HG03135 (cell line): ENCODE data around the gene PSMD14.
"Not testable (repeated sequence)": the region's sequence is repeated elsewhere in the genome, so short reads cannot be mapped to it uniquely, and the experiment has no call there.

ENCODE experiments used
- ATAC-seq: cut with Tn5 transposase; IDR thresholded peaks from one replicate; pipeline ENCODE4 v1.9.1; 2021; ENCODE audit warnings: mild to moderate bottlenecking, moderate library complexity; ENCODE audit not compliant: unreplicated experiment

Gene PSMD14

DNA sequence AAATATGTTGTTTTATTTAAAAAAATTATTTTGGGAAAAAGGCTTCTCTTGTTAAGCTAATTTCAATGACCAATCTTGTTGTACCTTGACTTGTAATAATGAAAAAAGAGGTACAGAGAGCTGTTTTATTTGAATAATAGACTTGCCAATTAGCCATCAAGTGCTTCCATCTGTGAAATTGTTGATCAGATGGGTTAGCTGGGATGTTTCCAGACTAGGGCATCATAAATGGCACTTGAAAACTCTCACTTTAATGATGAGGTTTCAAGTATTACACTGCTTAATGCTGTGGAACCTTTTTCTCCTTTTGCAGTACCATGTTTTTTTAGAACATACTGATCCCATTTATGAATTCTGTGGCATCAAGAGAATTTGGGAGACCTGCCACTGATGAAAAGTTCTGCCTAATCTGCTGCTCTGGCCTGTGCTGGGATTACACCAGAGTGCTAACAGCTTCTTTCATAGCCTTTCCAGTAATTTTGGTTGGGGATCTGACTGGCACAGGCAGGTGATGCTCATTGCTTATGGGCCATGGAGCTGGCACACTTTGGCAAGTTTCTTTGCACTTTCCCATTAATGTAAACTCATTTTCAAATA lies 24.2 kb downstream of the PSMD14 start:
- no peak for ATAC-seq

DNA sequence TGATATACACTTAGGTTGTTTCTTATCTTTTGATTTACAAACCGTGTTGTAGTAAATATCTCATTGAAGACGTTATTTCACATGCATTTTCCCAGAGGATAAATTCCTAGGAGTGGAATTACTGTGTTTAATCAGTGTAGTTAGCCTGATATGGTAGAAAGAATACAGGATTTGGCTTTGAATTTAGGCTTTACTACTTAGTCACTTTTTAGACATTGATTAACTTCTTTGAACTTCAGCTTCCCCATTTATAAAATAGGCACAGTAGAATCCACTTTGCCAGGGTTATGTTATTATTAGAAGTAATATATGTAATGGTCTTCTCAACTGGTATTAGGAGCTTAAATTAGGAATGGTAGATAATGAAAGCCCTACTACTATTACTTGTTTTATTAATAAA lies 27.4 kb downstream of the PSMD14 start:
- no peak for ATAC-seq

DNA sequence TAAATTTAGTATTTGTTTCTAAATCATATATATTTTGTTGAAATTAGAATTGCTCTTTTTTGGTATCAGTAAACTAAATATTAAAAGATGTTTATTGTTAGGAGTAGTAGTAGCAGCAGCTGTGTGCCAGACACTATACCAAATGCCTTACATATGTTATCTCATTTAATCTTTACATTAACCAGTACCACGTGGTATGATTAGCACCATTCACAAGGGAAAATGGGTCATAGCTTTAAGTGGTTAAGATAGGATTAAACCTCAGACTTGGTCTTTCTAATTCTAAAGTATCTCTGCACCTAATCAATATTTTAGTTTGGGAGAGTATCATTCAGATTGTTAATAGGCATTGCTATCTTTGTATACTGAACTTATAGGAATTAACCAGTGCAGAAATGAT lies 29.0 kb downstream of the PSMD14 start:
- no peak for ATAC-seq

DNA sequence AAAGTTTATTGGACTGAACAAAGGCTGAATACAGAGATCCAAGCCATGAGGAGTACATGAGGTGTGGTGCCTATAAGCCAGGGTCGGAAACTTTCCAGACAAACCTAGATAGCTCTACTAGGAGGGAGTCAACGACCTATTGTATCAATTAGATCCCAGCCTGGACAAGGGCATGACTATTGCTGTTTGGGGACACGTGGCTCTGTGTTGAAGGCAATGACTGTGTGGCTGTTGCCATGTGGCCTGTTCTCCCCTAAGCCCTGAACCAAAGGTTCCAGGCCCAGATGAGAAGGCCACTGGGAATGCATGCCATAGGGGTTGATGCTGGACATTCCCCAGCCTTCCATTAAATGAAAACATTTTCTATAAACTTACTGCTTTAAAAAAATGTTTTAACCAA lies 31.3 kb downstream of the PSMD14 start:
- ATAC-seq = not testable (repeated sequence)

DNA sequence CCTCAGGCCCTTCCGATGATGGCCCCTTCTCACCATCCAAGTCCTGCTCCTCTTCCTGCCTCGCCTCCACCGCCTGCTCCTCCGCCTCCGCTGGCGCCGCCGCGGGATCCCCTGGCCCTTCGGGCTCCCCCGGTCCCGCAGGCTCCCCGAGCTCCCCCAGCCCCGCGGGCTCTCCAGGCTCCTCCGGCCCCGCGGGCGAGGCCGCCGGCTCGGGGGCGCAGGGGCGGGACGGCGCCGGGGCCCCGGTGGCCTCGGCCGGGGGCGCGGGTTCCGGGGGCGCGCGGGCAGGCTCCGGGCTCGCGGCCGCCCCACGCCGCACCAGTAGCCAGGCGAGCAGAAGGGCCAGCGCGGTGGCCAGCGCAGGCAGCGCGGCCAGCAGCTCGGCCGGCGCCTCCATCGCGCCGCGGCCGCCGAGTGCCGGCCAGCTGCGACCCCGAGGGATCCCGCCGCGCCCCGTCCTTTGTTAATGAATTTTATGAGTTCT lies 32.7 kb downstream of the PSMD14 start:
- ATAC-seq = not testable (repeated sequence)

DNA sequence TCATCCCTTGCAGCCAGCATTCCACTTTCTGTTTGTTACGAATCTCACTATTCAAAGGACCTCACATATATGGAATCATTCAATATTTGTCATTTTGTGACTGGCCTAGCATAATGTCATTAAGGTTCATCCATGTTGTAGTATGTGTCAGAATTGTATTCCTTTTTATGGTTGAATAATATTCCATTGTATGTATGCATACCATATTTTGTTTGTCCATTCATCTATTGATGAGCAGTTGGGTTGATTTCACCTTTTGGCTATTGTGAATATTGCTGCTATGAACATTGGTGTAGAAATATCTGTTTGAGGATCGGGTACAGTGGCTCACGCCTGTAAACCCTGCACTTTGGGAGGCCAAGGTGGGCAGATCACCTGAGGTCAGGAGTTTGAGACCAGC lies 35.0 kb downstream of the PSMD14 start:
- ATAC-seq = no peak

DNA sequence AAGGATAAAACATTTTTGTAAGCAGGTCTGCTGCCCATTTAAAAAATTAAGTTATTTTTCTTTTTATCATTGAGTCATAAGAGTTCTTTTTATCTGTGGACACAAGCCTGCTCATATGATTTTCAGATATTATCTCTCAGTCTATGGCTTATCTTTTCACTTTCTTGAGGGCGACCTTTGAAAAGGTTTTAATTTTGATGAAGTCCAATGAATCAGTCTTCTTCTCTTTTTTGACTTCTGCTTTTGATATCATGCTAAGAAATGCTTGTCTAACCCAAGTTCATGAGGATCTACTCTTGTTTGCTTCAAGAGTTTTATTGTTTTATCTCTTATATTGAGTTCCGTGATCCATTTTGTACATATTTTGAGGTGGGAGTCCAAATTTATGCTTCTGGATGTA lies 36.5 kb downstream of the PSMD14 start:
- no peak for ATAC-seq

DNA sequence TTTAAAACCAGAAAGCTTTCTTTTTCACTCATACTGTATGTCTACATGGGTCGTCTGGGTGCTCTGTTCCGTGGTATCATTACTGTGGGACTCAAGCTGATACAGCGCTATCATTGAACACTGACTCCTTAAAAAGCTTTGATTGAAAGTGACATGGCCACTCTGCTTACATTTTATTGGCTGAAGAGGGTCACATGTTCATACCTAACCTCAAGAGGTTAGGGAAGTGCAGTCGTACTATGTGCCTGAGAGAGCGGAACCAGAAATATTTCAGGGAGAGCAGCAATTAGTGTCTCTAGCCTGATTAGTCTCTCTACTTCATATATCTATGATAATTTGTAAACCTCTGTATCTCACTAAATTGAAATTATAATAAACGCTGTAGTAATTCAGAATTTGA lies 43.5 kb downstream of the PSMD14 start:
- no peak for ATAC-seq

DNA sequence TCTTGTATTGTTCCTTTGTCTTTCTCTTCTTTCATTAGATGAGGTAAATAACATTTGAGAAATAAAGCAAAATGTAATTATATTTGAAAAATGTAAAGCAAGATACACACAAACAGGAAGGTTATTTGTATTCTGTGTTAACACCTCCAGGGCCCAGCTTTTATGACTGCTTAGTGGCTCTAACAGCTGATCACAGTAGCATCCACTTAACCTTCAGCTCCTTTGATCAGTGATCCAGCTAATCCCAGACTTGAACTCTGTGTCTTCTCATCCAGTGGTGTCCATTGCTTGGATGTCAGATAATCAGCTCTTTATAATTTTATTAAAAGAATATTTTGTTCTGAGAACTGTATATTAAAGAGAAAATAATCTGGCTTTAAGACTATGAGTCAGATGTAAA lies 44.5 kb downstream of the PSMD14 start:
- no peak for ATAC-seq

DNA sequence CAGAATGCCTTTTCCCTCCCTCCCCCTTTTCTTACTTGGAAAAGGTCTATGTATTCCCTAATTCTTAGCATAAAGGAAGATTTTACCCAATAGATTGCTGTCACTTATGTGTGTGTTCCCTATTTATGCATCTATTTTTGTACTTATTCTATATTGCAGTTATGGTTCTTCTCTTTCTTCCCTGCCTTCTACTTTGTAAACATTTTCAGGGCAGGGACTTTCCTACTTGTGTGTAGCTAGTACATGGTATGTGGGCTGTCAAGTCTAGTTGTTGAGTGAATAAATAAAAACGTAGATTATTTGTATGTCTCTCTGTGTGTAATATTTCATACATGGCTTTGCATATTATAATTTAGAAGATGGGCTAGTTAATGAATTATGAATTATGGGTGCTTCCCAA lies 45.3 kb downstream of the PSMD14 start:
- ATAC-seq = no peak

DNA sequence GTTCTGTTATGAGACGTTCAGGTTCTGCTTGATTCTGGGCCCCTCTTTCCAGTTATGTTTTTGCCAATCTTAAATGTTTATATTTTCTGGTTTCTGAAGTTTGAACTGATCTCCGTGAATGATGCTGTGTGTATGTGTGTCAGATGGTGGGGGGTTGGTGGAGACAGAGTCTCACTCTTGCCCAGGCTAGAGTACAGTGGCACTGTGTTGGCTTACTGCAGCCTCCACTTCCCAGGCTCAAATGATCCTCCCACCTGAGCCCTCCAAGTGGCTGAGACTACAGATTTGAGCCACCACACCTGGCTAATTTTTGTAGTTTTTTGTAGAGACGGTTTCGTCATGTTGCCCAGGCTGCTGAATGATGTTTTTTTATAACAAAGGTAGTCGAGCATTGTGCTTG lies 45.9 kb downstream of the PSMD14 start:
- no peak for ATAC-seq

DNA sequence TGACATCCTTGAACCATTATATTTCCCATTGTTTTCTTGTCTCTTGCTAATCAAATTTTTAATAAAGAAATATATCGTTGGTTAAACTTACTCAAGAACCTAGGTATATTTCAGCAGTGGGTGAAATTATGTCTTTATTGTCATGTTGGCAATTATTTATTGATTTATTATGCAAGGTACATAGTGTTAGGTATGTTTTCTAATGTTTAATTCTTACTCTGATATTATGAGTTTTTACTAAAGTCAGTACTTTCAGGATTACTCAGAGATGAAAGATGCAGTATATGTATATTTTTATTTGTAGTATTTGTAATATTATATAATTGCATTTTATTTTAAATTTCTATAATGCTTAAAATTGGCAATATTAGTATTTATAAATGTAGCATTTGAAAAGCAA lies 46.9 kb downstream of the PSMD14 start:
- ATAC-seq = no peak

DNA sequence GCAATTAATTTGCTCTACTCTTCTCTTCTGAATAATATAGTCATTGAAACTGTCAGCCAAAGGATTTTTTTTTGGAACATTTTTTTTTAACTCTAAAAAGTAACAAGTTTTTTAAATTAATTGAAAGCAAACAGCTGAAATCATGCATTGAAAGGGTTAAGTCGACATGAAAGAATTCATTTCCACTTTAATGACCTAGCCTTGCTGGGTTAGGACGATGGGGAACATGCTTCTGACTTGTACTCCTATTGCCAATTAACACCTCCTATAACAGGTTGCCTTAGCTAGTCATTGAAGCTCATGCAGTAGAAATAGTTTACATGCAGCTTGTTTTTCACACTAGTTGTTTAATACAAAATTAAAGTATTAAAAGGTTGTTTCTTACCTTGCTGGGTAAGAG lies 47.8 kb downstream of the PSMD14 start:
- no peak for ATAC-seq

DNA sequence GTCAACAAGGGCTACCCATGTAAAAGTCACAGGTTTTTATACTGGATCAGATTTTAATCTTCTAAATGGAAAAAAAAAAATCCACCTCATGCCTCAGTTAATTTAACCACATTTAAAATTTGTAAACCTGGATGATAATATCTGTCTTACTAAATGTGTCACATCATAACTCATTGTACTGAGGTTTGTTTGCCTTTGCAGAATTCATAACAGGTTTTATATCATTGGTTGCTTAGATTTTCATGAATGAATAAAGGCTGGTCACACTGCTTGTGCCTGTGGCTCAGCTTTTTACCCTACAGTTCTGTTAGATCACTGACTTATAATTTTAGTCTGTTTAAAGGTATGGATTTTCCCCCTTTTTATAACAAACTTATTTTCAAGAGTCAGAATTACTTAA lies 48.9 kb downstream of the PSMD14 start:
- no peak for ATAC-seq

DNA sequence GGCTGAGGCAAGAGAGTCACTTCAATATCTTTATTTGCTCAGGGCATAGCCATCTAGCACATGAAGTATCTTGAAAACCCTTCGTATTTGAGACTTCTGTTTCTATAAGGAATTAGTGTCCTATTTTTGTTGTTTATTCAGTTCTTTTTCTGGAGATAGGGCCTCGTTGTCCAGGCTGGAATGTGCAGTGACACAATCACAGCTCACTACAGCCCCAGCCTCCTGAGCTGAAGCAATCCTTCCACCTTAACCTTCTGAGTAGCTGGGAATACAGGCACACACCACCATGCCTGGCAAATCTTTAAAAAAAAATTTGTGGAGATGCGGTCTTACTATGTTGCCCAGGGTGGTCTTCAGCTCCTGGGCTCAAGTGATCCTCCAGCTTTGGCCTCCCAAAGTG lies 50.6 kb downstream of the PSMD14 start:
- ATAC-seq = no peak

DNA sequence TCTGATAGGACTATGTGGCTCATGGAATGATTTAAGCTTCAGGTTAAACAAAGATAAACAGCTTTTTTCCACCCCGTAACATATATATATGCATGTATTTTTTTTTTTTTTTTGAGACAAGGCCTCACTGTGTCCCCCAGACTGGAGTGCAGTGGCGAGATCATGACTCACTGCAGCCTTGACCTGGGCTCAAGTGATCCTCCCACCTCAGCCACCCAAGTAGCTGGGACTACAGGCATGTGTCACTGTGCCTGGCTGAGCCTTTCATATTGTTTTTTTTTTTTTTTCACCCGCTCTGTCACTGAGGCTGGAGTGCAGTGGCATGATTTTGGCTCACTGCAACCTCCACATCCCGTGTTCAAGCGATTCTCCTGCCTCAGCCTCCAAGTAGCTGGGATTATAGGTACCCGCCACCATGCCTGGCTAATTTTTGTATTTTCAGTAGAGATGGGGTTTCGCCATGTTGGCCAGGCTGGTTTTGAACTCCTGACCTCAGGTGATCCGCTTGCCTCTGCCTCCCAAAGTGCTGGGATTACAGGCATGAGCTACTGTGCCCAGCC lies 52.0 kb downstream of the PSMD14 start:
- ATAC-seq = not testable (repeated sequence)

DNA sequence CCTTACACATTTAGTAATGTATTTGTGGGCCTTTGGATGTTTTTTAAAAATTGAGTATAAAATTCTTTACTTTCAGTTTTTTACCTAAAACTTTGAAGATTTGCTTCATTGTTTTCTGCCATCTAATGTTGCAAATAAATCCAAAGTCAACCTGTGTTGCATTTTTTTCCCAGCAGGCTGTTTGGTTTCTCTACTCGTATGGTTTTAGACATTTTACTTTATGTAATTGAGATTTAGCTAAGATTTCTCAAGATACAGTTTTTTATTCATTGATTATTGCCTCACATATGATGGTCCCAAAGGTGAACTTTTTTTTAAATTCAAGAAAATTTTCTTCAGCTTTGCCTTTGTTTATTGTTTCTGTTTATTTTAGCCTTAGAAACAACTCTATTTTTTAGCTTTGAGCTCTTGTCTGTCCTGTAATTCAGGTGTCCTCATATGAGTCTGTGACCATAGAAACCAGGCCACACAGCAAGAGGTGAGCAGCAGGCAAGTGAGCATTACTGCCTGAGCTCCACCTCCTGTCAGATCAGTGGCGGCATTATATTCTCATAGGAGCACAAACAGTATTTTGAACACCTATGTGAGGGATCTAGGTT lies 54.4 kb downstream of the PSMD14 start:
- ATAC-seq = no peak

DNA sequence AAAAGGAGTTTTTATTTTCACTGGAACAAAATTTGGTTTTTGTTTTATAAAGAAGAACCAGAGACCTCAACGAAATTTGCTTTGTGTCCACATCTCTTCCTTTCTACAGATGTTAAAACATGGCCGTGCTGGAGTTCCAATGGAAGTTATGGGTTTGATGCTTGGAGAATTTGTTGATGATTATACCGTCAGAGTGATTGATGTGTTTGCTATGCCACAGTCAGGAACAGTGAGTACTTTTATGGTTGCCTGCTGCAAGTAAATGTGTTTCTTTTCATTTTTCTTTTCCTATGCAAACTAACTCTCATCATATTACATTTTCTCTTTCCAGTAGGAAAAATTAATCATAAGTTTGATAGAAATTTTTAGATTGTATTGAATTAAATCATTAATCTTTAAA lies 59.5 kb downstream of the PSMD14 start:
- ATAC-seq = no peak

DNA sequence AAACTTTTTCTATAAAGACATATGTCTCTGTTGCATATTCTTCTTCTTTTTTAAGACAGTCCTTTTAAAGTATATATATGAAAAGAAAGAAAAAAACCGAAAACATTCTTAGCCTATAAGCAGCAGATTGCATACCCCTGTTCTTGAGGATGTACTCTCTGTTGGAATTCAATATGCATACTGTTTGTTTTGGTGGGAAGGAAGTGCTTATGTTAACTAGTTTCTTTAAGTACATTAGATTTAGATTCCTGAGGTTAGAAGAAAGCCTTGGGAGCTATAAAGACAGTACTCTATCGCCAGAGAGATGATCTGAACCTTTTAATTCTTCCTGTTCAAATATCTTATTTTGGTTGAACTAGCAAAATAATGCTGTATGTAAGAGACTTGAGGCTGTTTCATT lies 61.1 kb downstream of the PSMD14 start:
- ATAC-seq = no peak

DNA sequence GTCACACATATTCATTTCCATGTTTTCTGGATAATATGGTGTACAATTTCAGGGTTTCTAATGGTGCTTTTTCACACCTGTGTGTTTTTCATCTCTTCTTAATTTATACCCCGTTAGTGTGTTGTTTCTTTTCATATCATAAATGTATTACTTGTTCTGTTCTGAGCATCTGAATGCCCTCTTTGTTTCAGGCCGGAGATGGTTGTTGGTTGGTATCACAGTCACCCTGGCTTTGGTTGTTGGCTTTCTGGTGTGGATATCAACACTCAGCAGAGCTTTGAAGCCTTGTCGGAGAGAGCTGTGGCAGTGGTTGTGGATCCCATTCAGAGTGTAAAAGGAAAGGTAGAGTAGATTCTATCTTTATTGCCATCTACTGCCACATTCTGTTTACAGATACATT lies 62.8 kb downstream of the PSMD14 start:
- ATAC-seq = no peak

DNA sequence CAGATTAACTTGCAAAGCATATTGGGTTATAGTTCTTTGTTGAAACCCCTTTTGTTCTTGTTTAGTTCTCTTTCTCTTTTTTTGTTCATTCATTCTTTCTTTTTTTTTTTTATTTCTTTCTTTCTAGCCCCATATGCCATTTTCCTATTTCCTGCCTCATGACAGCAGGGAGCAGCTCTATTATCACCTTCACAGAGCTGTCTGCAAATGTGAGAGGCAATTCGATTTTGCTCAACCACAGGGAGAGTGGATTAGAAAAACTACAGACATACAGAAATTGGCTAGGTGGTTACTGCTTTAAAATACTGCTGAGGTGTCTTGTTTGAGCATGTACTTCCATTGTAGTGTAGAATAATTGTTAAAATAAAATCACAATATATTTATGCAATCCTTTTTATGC lies 63.6 kb downstream of the PSMD14 start:
- ATAC-seq = no peak

DNA sequence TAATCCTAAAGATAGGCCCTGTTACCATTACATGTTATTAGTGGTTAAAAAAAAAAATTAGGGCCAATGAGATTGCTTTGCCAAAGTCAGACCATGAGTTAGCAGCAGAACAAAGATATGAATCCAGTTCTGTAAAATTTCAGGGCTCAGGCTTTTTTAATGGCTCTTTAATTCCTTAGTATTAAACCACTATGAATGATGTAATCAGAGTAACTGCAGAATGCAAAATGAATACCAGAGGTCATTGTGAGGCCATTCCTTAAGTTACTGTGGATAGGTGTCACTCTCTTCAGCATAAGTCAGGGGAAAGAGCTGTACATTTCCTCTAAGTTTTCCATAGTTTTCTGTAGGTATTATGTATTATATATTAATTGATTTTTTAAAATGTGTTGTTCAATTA lies 65.7 kb downstream of the PSMD14 start:
- no peak for ATAC-seq

DNA sequence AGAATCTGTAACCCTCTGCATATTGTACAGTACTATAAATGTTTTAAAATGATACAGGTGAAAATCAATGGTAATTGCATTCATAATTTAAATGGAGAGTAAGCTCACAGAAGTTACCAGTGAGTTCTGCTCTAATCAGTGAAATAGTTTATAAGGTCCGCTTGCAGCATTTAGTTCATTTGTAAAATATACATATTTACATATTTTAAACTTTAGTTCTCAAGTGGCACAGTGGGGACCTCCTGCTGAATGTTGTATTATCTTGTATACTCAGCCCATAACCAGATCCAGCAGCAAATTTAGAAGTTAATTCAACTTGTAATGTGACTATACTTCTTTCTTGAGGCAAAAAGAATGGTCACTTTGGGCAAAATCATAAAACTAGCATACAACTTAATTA lies 66.2 kb downstream of the PSMD14 start:
- no peak for ATAC-seq
